Trophoblast cell (in vitro differentiated cells and primary cell): ENCODE data around the gene MDH1.

ENCODE experiments used
- DNase-seq, 2 donors: peaks; one replicate each; pipeline ENCODE4 v3.0.0-alpha.2; 2016
- H2AFZ ChIP-seq: 2 replicates; pipeline ENCODE4 v1.6.1; 2013; ENCODE audit warnings: low read length, moderate library complexity, mild to moderate bottlenecking; ENCODE audit not compliant: insufficient read depth, poor library complexity
- H2AK5ac ChIP-seq: 2 replicates; pipeline ENCODE4 v1.6.1; 2013; ENCODE audit warnings: mild to moderate bottlenecking, low read length
- H2BK120ac ChIP-seq: 2 replicates; pipeline ENCODE4 v1.6.1; 2013; ENCODE audit warnings: low read length, mild to moderate bottlenecking, moderate library complexity; ENCODE audit not compliant: insufficient read depth, poor library complexity
- H2BK12ac ChIP-seq: 2 replicates; pipeline ENCODE4 v1.6.1; 2013; ENCODE audit warnings: mild to moderate bottlenecking, low read length, moderate library complexity
- H2BK5ac ChIP-seq: 2 replicates; pipeline ENCODE4 v1.6.1; 2013; ENCODE audit warnings: low read length, low read depth, moderate library complexity, mild to moderate bottlenecking; ENCODE audit not compliant: poor library complexity
- H3K14ac ChIP-seq: 2 replicates; pipeline ENCODE4 v1.6.1; 2013; ENCODE audit warnings: mild to moderate bottlenecking, low read length
- H3K18ac ChIP-seq: 2 replicates; pipeline ENCODE4 v1.6.1; 2013; ENCODE audit warnings: mild to moderate bottlenecking, low read length
- H3K23ac ChIP-seq: 2 replicates; pipeline ENCODE4 v1.6.1; 2013; ENCODE audit warnings: low read length
- H3K27ac ChIP-seq: 2 replicates; pipeline ENCODE4 v1.5.1; 2013; ENCODE audit warnings: low read depth, mild to moderate bottlenecking, inconsistent platforms, low read length, moderate library complexity
- H3K27me3 ChIP-seq: 2 replicates; pipeline ENCODE4 v1.6.1; 2013; ENCODE audit warnings: inconsistent platforms, mild to moderate bottlenecking, low read length, moderate library complexity; ENCODE audit not compliant: insufficient read depth
- H3K36me3 ChIP-seq, 2 experiments: 1 replicate in 1 of 2; 2 replicates in 1 of 2; pipeline ENCODE4 v1.6.1; 2013; ENCODE audit warnings: low read length in 2 of 2, mild to moderate bottlenecking in 2 of 2, moderate library complexity in 1 of 2; ENCODE audit not compliant: insufficient read depth in 2 of 2, control insufficient read depth in 1 of 2
- H3K4ac ChIP-seq: 2 replicates; pipeline ENCODE4 v1.6.1; 2013; ENCODE audit warnings: low read depth, mild to moderate bottlenecking, low read length, moderate library complexity
- H3K4me1 ChIP-seq, 2 experiments: 1 replicate in 1 of 2; 2 replicates in 1 of 2; pipeline ENCODE4 v1.6.1; 2013; ENCODE audit warnings: low read length in 2 of 2, mild to moderate bottlenecking in 2 of 2, moderate library complexity in 1 of 2; ENCODE audit not compliant: insufficient read depth in 2 of 2, control insufficient read depth in 1 of 2
- H3K4me2 ChIP-seq: 2 replicates; pipeline ENCODE4 v1.6.1; 2013; ENCODE audit warnings: inconsistent platforms, mild to moderate bottlenecking, low read length, moderate library complexity
- H3K4me3 ChIP-seq: 2 replicates; pipeline ENCODE4 v1.5.1; 2013; ENCODE audit warnings: mild to moderate bottlenecking, low read depth, low read length, inconsistent platforms
- H3K79me1 ChIP-seq: one replicate; pipeline ENCODE4 v1.6.1; 2013; ENCODE audit warnings: low read length
- H3K79me2 ChIP-seq: 2 replicates; pipeline ENCODE4 v1.6.1; 2013; ENCODE audit warnings: low read length, mild to moderate bottlenecking; ENCODE audit not compliant: control insufficient read depth, insufficient read depth, poor library complexity
- H3K9ac ChIP-seq: 2 replicates; pipeline ENCODE4 v1.6.1; 2013; ENCODE audit warnings: mild to moderate bottlenecking, low read length
- H3K9me3 ChIP-seq: 2 replicates; pipeline ENCODE4 v1.6.1; 2013; ENCODE audit warnings: low read depth, mild to moderate bottlenecking, control low read depth, inconsistent platforms, low read length; ENCODE audit not compliant: insufficient read depth
- H4K12ac ChIP-seq: 2 replicates; pipeline ENCODE4 v1.6.1; 2013; ENCODE audit warnings: low read depth, mild to moderate bottlenecking, low read length, moderate library complexity
- H4K8ac ChIP-seq: 2 replicates; pipeline ENCODE4 v1.6.1; 2013; ENCODE audit warnings: low read depth, mild to moderate bottlenecking, low read length, moderate library complexity
- H4K91ac ChIP-seq: one replicate; pipeline ENCODE4 v1.6.1; 2013; ENCODE audit warnings: low read depth, mild to moderate bottlenecking, low read length, moderate library complexity
- WGBS: extraction: QIAGEN DNeasy Blood & Tissue Kit; methylation state at CpG from one replicate; pipeline ENCODE4 v1.1.7; 2013; ENCODE audit warnings: missing lambda C conversion rate; ENCODE audit not compliant: insufficient read length, insufficient coverage; ENCODE audit errors: extremely low coverage; 5-methylcytosine and 5-hydroxymethylcytosine counted together

MDH1 gene

GRCh38 chr2:63632382-63632781 is 43.6 kb downstream of the MDH1 start:
- WGBS, result no CpG with 5 or more reads among the region's 2 CpGs

GRCh38 chr2:63639344-63639743 is 50.6 kb downstream of the MDH1 start:
- Histone ChIP-seq H3K9me3 (no peaks in the 10 kb centered on the region), H3K23ac (no peak overlapping the region), H4K8ac (no peak overlapping the region), H3K4me1 (no peaks in the 10 kb centered on the region), H3K27me3 (no peaks in the 10 kb centered on the region), H3K4me3 (no peak overlapping the region), H3K27ac (no peak overlapping the region), H3K79me2 (no peaks in the 10 kb centered on the region), H2BK12ac (no peak overlapping the region), H4K91ac (no peak overlapping the region), H4K12ac (no peak overlapping the region), H3K79me1 (no peaks in the 10 kb centered on the region), H2BK5ac (no peak overlapping the region), H2AK5ac (no peak overlapping the region), H3K4me2 (no peak overlapping the region), H2BK120ac (no peak overlapping the region), H2AFZ (no peak overlapping the region), H3K36me3 (peaks cover 0 to 1% of the 10 kb centered on the region in 2 experiments), H3K18ac (no peak overlapping the region), H3K4ac (no peak overlapping the region), H3K9ac (no peak overlapping the region), H3K14ac (no peak overlapping the region)
- no peak for DNase-seq
- WGBS, result no CpG with 5 or more reads among the region's 1 CpG

More at GRCh38 chr2:63632382-63632781, 43.6 kb downstream of the MDH1 start:
- Histone ChIP-seq H3K4ac (no peak overlapping the region), H3K36me3 (peaks cover 1 to 9% of the 10 kb centered on the region in 2 experiments), H3K27me3 (no peaks in the 10 kb centered on the region), H3K14ac (no peak overlapping the region), H3K9me3 (peaks cover 9% of the 10 kb centered on the region), H3K79me2 (no peaks in the 10 kb centered on the region), H3K9ac (no peak overlapping the region), H2BK5ac (no peak overlapping the region), H4K91ac (no peak overlapping the region), H2AFZ (no peak overlapping the region), H2AK5ac (no peak overlapping the region), H3K27ac (no peak overlapping the region), H4K8ac (no peak overlapping the region), H3K4me1 (peaks cover 0 to 3% of the 10 kb centered on the region in 2 experiments), H2BK120ac (no peak overlapping the region), H3K23ac (no peak overlapping the region), H4K12ac (no peak overlapping the region), H3K18ac (no peak overlapping the region), H2BK12ac (no peak overlapping the region), H3K4me2 (no peak overlapping the region), H3K4me3 (no peak overlapping the region), H3K79me1 (no peaks in the 10 kb centered on the region)
- no peak for DNase-seq

GRCh38 chr2:63642946-63643345 is 54.2 kb downstream of the MDH1 start:
- Histone ChIP-seq H3K23ac (no peak overlapping the region), H3K4me2 (no peak overlapping the region), H2AK5ac (no peak overlapping the region), H3K14ac (no peak overlapping the region), H3K4ac (no peak overlapping the region), H3K4me1 (no peaks in the 10 kb centered on the region), H3K79me2 (no peaks in the 10 kb centered on the region), H2AFZ (no peak overlapping the region), H3K27me3 (no peaks in the 10 kb centered on the region), H2BK120ac (no peak overlapping the region), H3K4me3 (no peak overlapping the region), H3K9me3 (no peaks in the 10 kb centered on the region), H3K18ac (no peak overlapping the region), H3K9ac (no peak overlapping the region), H3K79me1 (no peaks in the 10 kb centered on the region), H2BK12ac (no peak overlapping the region), H3K27ac (no peak overlapping the region), H4K12ac (no peak overlapping the region), H3K36me3 (peaks cover 0 to 1% of the 10 kb centered on the region in 2 experiments), H4K8ac (no peak overlapping the region), H4K91ac (no peak overlapping the region), H2BK5ac (no peak overlapping the region)
- no CpG with 5 or more reads among the region's 1 CpG for WGBS
- no peak for DNase-seq

- DNase-seq, result no peak
- H3K23ac ChIP-seq, result no peak overlapping the region
- H3K9ac ChIP-seq, result no peak overlapping the region
These were observed 54.7 kb downstream of the MDH1 start for GRCh38 chr2:63643486-63643885.

More at GRCh38 chr2:63643486-63643885, 54.7 kb downstream of the MDH1 start:
- Histone ChIP-seq H2AFZ (no peak overlapping the region), H3K27me3 (no peaks in the 10 kb centered on the region), H4K12ac (no peak overlapping the region), H3K9me3 (no peaks in the 10 kb centered on the region), H4K8ac (no peak overlapping the region), H4K91ac (no peak overlapping the region), H3K27ac (no peak overlapping the region), H2BK12ac (no peak overlapping the region), H3K4me1 (no peaks in the 10 kb centered on the region), H3K4ac (no peak overlapping the region), H3K4me2 (no peak overlapping the region), H2AK5ac (no peak overlapping the region), H3K14ac (no peak overlapping the region), H3K18ac (no peak overlapping the region), H3K79me2 (no peaks in the 10 kb centered on the region), H3K4me3 (no peak overlapping the region), H3K79me1 (no peaks in the 10 kb centered on the region), H3K36me3 (peaks cover 0 to 1% of the 10 kb centered on the region in 2 experiments), H2BK120ac (no peak overlapping the region), H2BK5ac (no peak overlapping the region)
- WGBS, result no CpG with 5 or more reads among the region's 1 CpG
